AG04449 (cell line): ENCODE data around the gene METRNL.

Source experiments
- CTCF ChIA-PET: fragments of 350-600 bp; formaldehyde crosslinking; extraction: SDS; loops from one replicate; lab custom pipeline; 2021; ENCODE audit warnings: antibody characterized with exemption; lab: Yijun Ruan, JAX
- POLR2A ChIA-PET: fragments of 400-600, 350-600 bp; formaldehyde crosslinking; extraction: SDS; loops from one replicate; lab custom pipeline; 2020; ENCODE audit warnings: antibody characterized with exemption, inconsistent platforms; lab: Yijun Ruan, JAX
- DNase-seq: peaks from one replicate; pipeline ENCODE4 v3.0.0-alpha.2; 2010; ENCODE audit warnings: low read depth, low spot score
- H3K4me3 ChIP-seq: 2 replicates; pipeline ENCODE4 v1.5.1; 2011; ENCODE audit warnings: low read depth, mild to moderate bottlenecking, control low read depth, low read length
- TF ChIP-seq, protein P1 (sequence below): IDR thresholded peaks from one replicate; pipeline ENCODE4 v1.5.1; 2011; ENCODE audit warnings: mild to moderate bottlenecking, moderate library complexity, low read length, control low read depth, inconsistent platforms; ENCODE audit not compliant: insufficient read depth; ENCODE audit errors: missing control alignments

METRNL gene

DNA sequence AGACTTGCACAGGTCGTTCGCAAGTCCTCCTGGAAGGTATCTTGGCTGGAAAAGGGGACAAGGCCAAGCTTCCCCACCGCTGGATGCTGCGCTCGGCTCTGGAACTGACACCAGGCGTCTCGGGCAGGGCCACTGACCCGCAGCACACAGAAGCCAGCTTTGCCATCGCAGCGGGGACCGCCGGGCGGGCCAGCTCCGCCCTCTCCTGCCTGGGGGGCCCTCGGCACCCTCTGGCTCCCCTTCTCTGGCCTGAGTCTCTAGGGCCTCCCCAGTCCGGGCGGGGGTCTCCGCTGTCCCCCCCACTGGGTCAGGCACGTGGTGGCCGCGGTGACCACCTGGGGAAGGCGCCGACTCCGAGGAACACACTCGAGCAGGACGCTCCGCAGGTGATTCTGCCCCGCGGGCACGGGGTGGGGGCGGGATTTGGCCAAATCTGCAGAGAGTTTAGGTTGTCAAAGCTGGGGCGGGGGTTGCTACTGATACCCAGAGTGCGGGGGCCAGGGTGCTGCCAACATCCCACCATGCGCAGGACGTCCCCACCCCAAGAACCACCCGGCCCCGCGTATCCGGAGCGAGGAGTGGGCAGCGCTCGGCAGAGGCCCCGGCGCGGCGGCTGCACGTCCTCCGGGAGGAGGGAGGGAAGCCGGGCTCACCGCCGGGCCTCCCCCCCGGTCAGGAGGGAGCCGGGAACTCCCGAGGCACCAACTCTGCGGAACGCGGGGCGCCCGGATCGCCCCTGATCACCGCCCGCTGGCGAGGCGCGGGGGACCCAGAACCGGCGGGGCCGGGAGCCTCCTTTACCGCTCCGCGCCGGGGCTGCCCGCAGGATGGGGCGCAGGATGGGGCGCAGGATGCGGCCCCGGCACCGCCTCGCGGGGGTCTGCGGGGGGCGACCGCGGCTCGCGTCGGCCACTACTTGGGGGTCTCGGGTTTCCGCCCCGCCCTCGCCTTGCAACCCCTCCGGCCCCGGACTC lies 744 bp upstream of the METRNL start:
- TF ChIP-seq, protein P1, sequence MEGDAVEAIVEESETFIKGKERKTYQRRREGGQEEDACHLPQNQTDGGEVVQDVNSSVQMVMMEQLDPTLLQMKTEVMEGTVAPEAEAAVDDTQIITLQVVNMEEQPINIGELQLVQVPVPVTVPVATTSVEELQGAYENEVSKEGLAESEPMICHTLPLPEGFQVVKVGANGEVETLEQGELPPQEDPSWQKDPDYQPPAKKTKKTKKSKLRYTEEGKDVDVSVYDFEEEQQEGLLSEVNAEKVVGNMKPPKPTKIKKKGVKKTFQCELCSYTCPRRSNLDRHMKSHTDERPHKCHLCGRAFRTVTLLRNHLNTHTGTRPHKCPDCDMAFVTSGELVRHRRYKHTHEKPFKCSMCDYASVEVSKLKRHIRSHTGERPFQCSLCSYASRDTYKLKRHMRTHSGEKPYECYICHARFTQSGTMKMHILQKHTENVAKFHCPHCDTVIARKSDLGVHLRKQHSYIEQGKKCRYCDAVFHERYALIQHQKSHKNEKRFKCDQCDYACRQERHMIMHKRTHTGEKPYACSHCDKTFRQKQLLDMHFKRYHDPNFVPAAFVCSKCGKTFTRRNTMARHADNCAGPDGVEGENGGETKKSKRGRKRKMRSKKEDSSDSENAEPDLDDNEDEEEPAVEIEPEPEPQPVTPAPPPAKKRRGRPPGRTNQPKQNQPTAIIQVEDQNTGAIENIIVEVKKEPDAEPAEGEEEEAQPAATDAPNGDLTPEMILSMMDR, result no peak
- ChIA-PET POLR2A (interaction anchor here (0.6 to 1.1 kb wide), 8 partner anchors 16 to 297 kb away, joined by 3 to 8 read pairs (median 3); no protein-coding TSS in a partner anchor), CTCF (interaction anchor here (1.4 kb wide), 1 partner anchor 11 kb away, joined by 4 read pairs; no protein-coding TSS in a partner anchor)
- peak overlapping the region; percentile 60 for H3K4me3 ChIP-seq
- DNase-seq, result no peak

DNA sequence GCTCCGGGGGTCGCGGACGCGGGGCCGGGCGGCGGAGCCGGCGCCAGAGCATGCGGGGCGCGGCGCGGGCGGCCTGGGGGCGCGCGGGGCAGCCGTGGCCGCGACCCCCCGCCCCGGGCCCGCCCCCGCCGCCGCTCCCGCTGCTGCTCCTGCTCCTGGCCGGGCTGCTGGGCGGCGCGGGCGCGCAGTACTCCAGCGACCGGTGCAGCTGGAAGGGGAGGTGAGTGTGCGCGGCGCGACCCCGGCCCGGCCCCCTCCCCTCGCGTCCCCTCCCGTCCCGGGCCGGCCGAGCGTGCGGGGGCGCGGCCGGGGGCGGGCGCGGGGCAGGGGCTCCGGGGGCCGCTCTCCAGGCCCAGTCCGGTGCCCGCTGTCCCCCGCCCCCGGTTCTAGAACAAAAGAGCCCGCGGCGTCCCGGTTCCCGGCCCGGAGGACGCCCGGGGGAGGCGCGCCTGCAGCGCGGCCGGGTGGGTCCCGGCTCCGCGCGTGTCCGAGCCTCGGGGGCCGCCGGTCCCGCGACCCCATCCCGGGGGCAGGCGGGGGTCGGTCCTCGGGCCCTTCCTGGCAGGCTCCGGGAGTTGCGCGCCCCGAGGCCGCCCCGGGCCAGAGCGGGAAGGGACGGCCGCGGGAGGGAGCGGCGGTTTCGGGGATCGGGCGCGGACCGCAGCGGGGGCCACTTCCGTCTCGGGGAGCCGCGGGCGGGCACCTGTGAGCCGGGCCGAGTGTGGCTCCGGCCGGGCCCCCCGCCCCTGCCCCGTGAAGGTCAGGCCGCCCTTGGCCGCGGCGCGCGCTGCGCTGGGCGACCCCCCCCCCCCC lies 563 bp downstream of the METRNL start:
- POLR2A ChIA-PET, result interaction anchor here (1.1 kb wide), 2 partner anchors 30 to 148 kb away, joined by 3 to 8 read pairs; no protein-coding TSS in a partner anchor
- no peak for DNase-seq

DNA sequence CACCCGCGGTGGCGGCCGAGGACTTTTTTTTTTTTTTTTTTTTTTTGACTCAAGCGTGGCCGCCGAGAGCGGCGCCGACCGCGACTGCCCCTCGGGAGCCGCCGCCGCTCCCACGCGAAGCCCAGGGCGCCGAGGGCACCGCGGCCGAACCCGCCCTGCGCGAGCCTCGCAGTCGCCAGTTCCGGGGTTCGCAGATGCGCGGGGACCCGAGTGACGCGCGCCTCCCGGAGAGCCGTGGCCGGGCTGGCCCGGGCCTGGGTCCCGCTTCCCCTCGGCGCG lies 1.1 kb downstream of the METRNL start:
- DNase-seq, result no peak
- POLR2A ChIA-PET, result no interaction called here
- TF ChIP-seq, protein P1, result no peak
- CTCF ChIA-PET, result no interaction called here
- peak overlapping the region; percentile 60 for H3K4me3 ChIP-seq

More for the DNA sequence above, 563 bp downstream of the METRNL start:
- CTCF ChIA-PET, result no interaction called here
- TF ChIP-seq, protein P1, result no peak
- H3K4me3 ChIP-seq, result peak overlapping the region; percentile 60

- CTCF ChIA-PET, result no interaction called here
- POLR2A ChIA-PET, result no interaction called here
These were observed 1.7 kb downstream of the METRNL start for GRCh38 chr17:83080858-83081683.

DNA sequence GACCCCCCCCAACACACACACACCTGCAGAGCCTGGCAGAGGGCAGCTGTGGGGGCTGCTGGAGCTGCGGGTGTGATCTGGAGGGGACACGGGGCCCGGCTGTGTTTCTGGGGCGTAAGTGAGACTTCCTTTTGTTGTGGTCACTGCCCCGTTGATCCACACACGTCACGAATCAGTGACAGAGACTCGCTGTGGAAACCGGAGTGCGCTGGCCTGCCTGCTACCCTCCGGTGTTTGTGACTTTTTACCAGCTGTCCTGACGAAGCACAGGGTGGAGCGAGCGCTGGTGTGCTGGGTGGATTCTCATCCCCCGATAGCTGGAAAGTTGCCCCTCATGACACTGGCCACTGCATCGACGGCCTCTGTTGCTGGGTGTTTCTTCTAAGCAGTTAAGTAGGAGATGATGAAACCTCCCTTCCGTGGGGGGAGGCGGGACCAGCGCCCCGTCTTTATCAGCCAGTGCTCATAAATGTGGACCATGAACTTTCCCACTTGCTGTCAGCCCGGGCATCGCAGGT lies 2.3 kb downstream of the METRNL start:
- TF ChIP-seq, protein P1, result no peak
- peak overlapping the region; percentile 60 for H3K4me3 ChIP-seq
- ChIA-PET CTCF (no interaction called here), POLR2A (no interaction called here)
- no peak for DNase-seq

More at GRCh38 chr17:83080858-83081683, 1.7 kb downstream of the METRNL start:
- TF ChIP-seq, protein P1, result no peak
- DNase-seq, result no peak
- peak overlapping the region; percentile 60 for H3K4me3 ChIP-seq
